HepG2 (cell line): ENCODE measurements around the gene DDR2. TPM values are rescaled to one million over a fixed set of nuclear protein-coding genes. Genes with fewer than 3 reads are reported as not detected.
A peak's percentile ranks its signal among the peaks of the same experiment; 100 is the strongest.

Experiments
- ATAC-seq: fragments of 200-7000 bp; cut with Tn5 transposase; 3 replicates; pipeline ENCODE4 v1.9.1; 2020; ENCODE audit warnings: mild to moderate bottlenecking, moderate library complexity
- BruUV-seq: library from RNA; stranded (reverse); fragments of 400-500 nt; replicated peaks from 2 replicates; lab custom pipeline; 2021; lab: Mats Ljungman, UMichigan
- CTCF ChIA-PET: fragments of 300-600 bp; formaldehyde crosslinking; extraction: SDS; loops from one replicate; lab custom pipeline; 2021; ENCODE audit warnings: low total read pairs, inconsistent platforms, low intra/inter-chr PET ratio; lab: Yijun Ruan, JAX
- POLR2A ChIA-PET: fragments of 350-600 bp; sonication (Branson Sonifier 250); formaldehyde crosslinking; loops from one replicate; lab custom pipeline; 2020; ENCODE audit warnings: antibody characterized with exemption, inconsistent platforms; lab: Yijun Ruan, JAX
- DNase-seq: peaks from one replicate; pipeline ENCODE4 v3.0.0-alpha.2; 2015; ENCODE audit warnings: low spot score
- FAIRE-seq: peaks from 3 replicates; lab custom pipeline; 2011; peaks lifted over from hg19 to GRCh38; lab: Jason Lieb, UNC
- H2AFZ ChIP-seq: one replicate; pipeline ENCODE4 v1.6.1; 2011; ENCODE audit warnings: low read length, inconsistent platforms
- H3K27ac ChIP-seq: fragments of 300-600 bp; 3 replicates; pipeline ENCODE4 v1.8.0; 2011; ENCODE audit warnings: mixed run types, mild to moderate bottlenecking, mixed read lengths, low read length, inconsistent platforms; ENCODE audit not compliant: insufficient read depth; ENCODE audit errors: extremely low read length
- H3K27me3 ChIP-seq, 2 experiments: fragments of 200-600 bp in 1 of 2; 2 replicates in 1 of 2; 3 replicates in 1 of 2; pipeline versions ENCODE4 v1.6.0 to v1.8.0; 2011; ENCODE audit warnings: low read length in 2 of 2, mild to moderate bottlenecking in 2 of 2, moderate library complexity in 2 of 2, inconsistent platforms in 1 of 2; ENCODE audit not compliant: insufficient read depth in 2 of 2, control insufficient read depth in 1 of 2
- H3K36me3 ChIP-seq, 2 experiments: fragments of 200-600 bp in 1 of 2; replicated peaks in 1 of 2; 2 replicates in 1 of 2; 3 replicates in 1 of 2; pipeline versions ENCODE4 v1.5.1 to v1.8.0; 2011; ENCODE audit warnings: low read length in 2 of 2, inconsistent platforms in 1 of 2; ENCODE audit not compliant: insufficient read depth in 2 of 2, control insufficient read depth in 1 of 2
- H3K4me1 ChIP-seq: 2 replicates; pipeline ENCODE4 v1.5.1; 2012; ENCODE audit warnings: low read length, inconsistent platforms; ENCODE audit not compliant: insufficient read depth
- H3K4me2 ChIP-seq: 2 replicates; pipeline ENCODE4 v1.6.0; 2011; ENCODE audit warnings: low read depth, low read length, inconsistent platforms
- H3K4me3 ChIP-seq, 3 experiments: fragments of 200-600 bp in 1 of 3; sonication (generic), shearing (Covaris generic) in 1 of 3; replicated peaks in 1 of 3; 2 replicates each; pipeline ENCODE4 v1.5.1; 2011 to 2016; ENCODE audit warnings: low read length in 3 of 3, inconsistent platforms in 2 of 3, low read depth in 2 of 3, mild to moderate bottlenecking in 2 of 3, control low read depth in 1 of 3, mixed read lengths in 1 of 3; ENCODE audit not compliant: insufficient read depth in 1 of 3
- H3K79me2 ChIP-seq: one replicate; pipeline ENCODE4 v1.6.1; 2011; ENCODE audit warnings: low read length, inconsistent platforms; ENCODE audit not compliant: insufficient read depth
- H3K9ac ChIP-seq: 2 replicates; pipeline ENCODE4 v1.6.0; 2011; ENCODE audit warnings: mild to moderate bottlenecking, low read depth, low read length, inconsistent platforms; ENCODE audit not compliant: insufficient read depth
- H3K9me3 ChIP-seq: 2 replicates; pipeline ENCODE4 v1.5.1; 2012; ENCODE audit warnings: mild to moderate bottlenecking, low read length
- H4K20me1 ChIP-seq: 2 replicates; pipeline ENCODE4 v1.6.0; 2011; ENCODE audit warnings: inconsistent platforms, mild to moderate bottlenecking, low read length, moderate library complexity; ENCODE audit not compliant: insufficient read depth
- EP300 ChIP-seq, 3 experiments: sonication (generic) in 1 of 3; formaldehyde crosslinking in 1 of 3; IDR thresholded peaks; 2 replicates each; pipeline versions ENCODE4 v1.5.1 to v1.6.1; 2011 to 2020; ENCODE audit warnings: low read depth in 2 of 3, low read length in 2 of 3, borderline replicate concordance in 1 of 3, improper control_type of control experiment in 1 of 3, mild to moderate bottlenecking in 1 of 3, missing genetic modification reagents in 1 of 3, moderate library complexity in 1 of 3
- GPBP1L1 ChIP-seq: sonication (generic); formaldehyde crosslinking; IDR thresholded peaks from 2 replicates; pipeline ENCODE4 v1.5.0; 2020; ENCODE audit warnings: mild to moderate bottlenecking, missing genetic modification reagents
- MAFF ChIP-seq: IDR thresholded peaks from 2 replicates; pipeline ENCODE4 v1.6.1; 2011; ENCODE audit warnings: low read depth, low read length, improper control_type of control experiment
- MAFK ChIP-seq, 2 experiments: IDR thresholded peaks in 1 of 2; conservative IDR thresholded peaks in 1 of 2; 2 replicates each; pipeline ENCODE4 v1.6.1; 2011; ENCODE audit warnings: improper control_type of control experiment in 2 of 2, low read length in 2 of 2
- MED13 ChIP-seq: sonication (generic); formaldehyde crosslinking; IDR thresholded peaks from 2 replicates; pipeline ENCODE4 v1.5.0; 2020; ENCODE audit warnings: missing genetic modification reagents
- NFE2 ChIP-seq: sonication (generic); formaldehyde crosslinking; IDR thresholded peaks from 2 replicates; pipeline ENCODE4 v1.4.0; 2020; ENCODE audit warnings: missing genetic modification reagents
- REST ChIP-seq, 2 experiments: IDR thresholded peaks; 2 replicates each; pipeline ENCODE4 v1.6.1; 2011 to 2012; ENCODE audit warnings: low read length in 2 of 2, borderline replicate concordance in 1 of 2, low read depth in 1 of 2, mild to moderate bottlenecking in 1 of 2, moderate library complexity in 1 of 2
- ZNF10 ChIP-seq: sonication (generic); formaldehyde crosslinking; IDR thresholded peaks from 2 replicates; pipeline ENCODE4 v1.4.0; 2020; ENCODE audit warnings: mild to moderate bottlenecking, low read depth, missing genetic modification reagents, borderline replicate concordance
- ZNF550 ChIP-seq: sonication (generic); formaldehyde crosslinking; IDR thresholded peaks from 2 replicates; pipeline ENCODE4 v1.4.0; 2020; ENCODE audit warnings: mild to moderate bottlenecking, missing genetic modification reagents, borderline replicate concordance
- ZNF678 ChIP-seq: sonication (generic); formaldehyde crosslinking; IDR thresholded peaks from 2 replicates; pipeline ENCODE4 v1.4.0; 2020; ENCODE audit warnings: mild to moderate bottlenecking, missing genetic modification reagents
- ZNF800 ChIP-seq: sonication (generic); formaldehyde crosslinking; IDR thresholded peaks from 2 replicates; pipeline ENCODE4 v1.4.0; 2020; ENCODE audit warnings: missing genetic modification reagents
- WGBS: methylation state at CpG from one replicate; pipeline ENCODE4 v1.1.6; 2017; ENCODE audit warnings: low lambda C conversion rate; 5-methylcytosine and 5-hydroxymethylcytosine counted together
- in situ Hi-C: cut with HindIII; loops from 2 replicates; pipeline ENCODE4 v1.10.0; 2017; ENCODE audit warnings: low pct_unique_long_range_greater_than_20kb; ENCODE audit not compliant: extremely low pct_ligation_motif_present
- intact Hi-C: fragments of 100-400 bp; cut with micrococcal nuclease; formaldehyde crosslinking; loops from one replicate; pipeline ENCODE4 v1.10.0; 2022; ENCODE audit not compliant: unreplicated experiment
- polyA plus RNA-seq, 8 experiments: library from polyadenylated mRNA; depleted of rRNA in 3 of 8; stranded (reverse) in 7 of 8; unstranded in 1 of 8; fragments of >200 nt; fragmentation: Illumina TruSeq in 4 of 8; extraction: Trizol in 4 of 8; gene quantifications; 2 replicates each; pipeline versions ENCODE4 v1.2.1 to v1.2.3, GENCODE V29; 2011 to 2016; ENCODE audit warnings: low read depth in 4 of 8, missing spikeins in 1 of 8, mixed read lengths in 1 of 8; ENCODE audit not compliant: insufficient read depth in 1 of 8
- total RNA-seq, 5 experiments: library from RNA; depleted of rRNA; stranded (reverse); fragments of >200 nt; fragmentation: Illumina TruSeq; extraction: Trizol; gene quantifications; 2 replicates each; pipeline ENCODE4 v1.2.3, GENCODE V29; 2016; ENCODE audit warnings: low read depth in 1 of 5

DDR2 gene
- total and polyA plus RNA-seq, 2 of the 13 experiments (the other 11 are each of a cell fraction or from before 2014, with no cell fraction given), result 0.36 to 0.38 TPM

DNA sequence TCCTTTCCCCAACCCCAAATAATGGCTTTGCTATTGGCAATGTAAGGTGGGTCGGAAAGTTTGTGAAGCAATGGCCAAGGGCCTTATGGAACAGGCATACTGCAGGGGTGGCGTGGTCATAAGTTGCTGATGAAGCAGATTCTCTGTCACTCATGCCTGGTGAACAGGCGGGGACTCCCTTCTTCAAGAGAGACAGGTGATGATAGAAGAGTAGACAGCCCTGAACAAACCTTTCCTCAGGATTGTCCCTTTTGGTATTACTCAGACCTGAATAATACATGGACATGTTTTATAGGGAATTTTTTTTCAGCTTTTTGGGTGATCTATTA, 12.7 kb downstream of the DDR2 start:
- Histone ChIP-seq H3K9me3 (no peaks in the 10 kb centered on the region), H3K36me3 (no peaks in the 10 kb centered on the region), H4K20me1 (no peaks in the 10 kb centered on the region), H3K79me2 (no peaks in the 10 kb centered on the region), H3K27me3 (no peaks in the 10 kb centered on the region; a peak in 1 of 5 replicates), H3K27ac (no peak overlapping the region), H3K4me3 (no peak overlapping the region), H3K4me1 (no peaks in the 10 kb centered on the region), H3K9ac (no peak overlapping the region), H2AFZ (no peak overlapping the region), H3K4me2 (no peak overlapping the region)
- DNase-seq, result no peak
- intact Hi-C loops (no loop called here), in situ Hi-C loops (no loop called here)
- no peak for FAIRE-seq
- no TSS peak for BruUV-seq
- WGBS, result 97% methylated on average over 3 of the region's 3 CpGs
- ATAC-seq, result no peak
- ChIA-PET POLR2A (no interaction called here), CTCF (no interaction called here)
- TF ChIP-seq MAFK (conservative IDR thresholded peaks at IDR 0.05 in 1 of 2, IDR thresholded peaks at IDR 0.05 in 1 of 2; ENCODE audit: low read length in 2 of 2) (peak; percentile 84 to 86), MAFF (peak; percentile 79), MED13 (CRISPR knock-in tag) (no peak), NFE2 (CRISPR knock-in tag) (no peak), REST (IDR thresholded peaks at IDR 0.05; ENCODE audit: borderline replicate concordance in 1 of 2, low read depth in 1 of 2, low read length in 2 of 2) (no peak)

DNA sequence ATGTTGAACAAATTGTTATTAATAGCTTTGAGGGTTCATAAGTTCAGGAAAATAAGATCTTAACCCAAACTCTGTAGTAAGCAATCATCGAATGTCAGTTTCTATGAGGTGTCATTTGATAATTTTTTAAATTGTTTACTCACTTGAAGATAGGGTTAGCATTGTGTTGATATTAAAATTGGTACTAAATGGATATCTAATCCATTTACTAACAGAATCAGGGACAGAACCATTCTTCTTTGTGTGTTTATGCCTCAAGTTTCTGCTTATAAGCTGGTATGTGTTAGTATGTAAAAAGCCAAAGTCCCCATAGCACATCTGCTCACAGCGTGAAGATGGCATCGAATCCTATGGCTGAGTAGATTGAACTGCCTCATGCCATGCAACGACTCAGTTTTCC, 13.4 kb downstream of the DDR2 start:
- CTCF ChIA-PET, result no interaction called here
- Histone ChIP-seq H3K4me2 (no peak overlapping the region), H3K27ac (no peak overlapping the region), H3K9ac (no peak overlapping the region), H3K27me3 (no peaks in the 10 kb centered on the region; a peak in 1 of 5 replicates), H4K20me1 (no peaks in the 10 kb centered on the region), H3K4me3 (no peak overlapping the region), H3K4me1 (no peaks in the 10 kb centered on the region), H3K79me2 (no peaks in the 10 kb centered on the region), H3K9me3 (no peaks in the 10 kb centered on the region), H3K36me3 (no peaks in the 10 kb centered on the region), H2AFZ (no peak overlapping the region)
- POLR2A ChIA-PET, result no interaction called here
- TF ChIP-seq ZNF800 (no peak), GPBP1L1 (CRISPR knock-in tag) (no peak), ZNF10 (CRISPR knock-in tag) (no peak), ZNF550 (no peak), ZNF678 (CRISPR knock-in tag) (no peak), EP300 (IDR thresholded peaks at IDR 0.05; ENCODE audit: low read depth in 2 of 2, low read length in 2 of 2) (no peak), EP300 (CRISPR knock-in tag; IDR thresholded peaks at IDR 0.05; ENCODE audit: borderline replicate concordance) (no peak)
- DNase-seq (no peak), FAIRE-seq (no peak), ATAC-seq (no peak)
- intact Hi-C loops (no loop called here), in situ Hi-C loops (no loop called here)
- no TSS peak for BruUV-seq
- 91% methylated on average over 4 of the region's 4 CpGs for WGBS
